IMR-90 (cell line): ENCODE results near the gene PBX3. TPM values are rescaled to one million over a fixed set of nuclear protein-coding genes. Genes with fewer than 3 reads are reported as not detected.

Source experiments
- ATAC-seq: fragments of 200-7000 bp; cut with Tn5 transposase; 2 replicates; pipeline ENCODE4 v1.9.1; 2020; ENCODE audit warnings: low read depth, mild to moderate bottlenecking, moderate library complexity
- BruUV-seq: library from RNA; stranded (reverse); fragments of 400-500 nt; replicated peaks from 2 replicates; lab custom pipeline; 2021; lab: Mats Ljungman, UMichigan
- CTCF ChIA-PET: fragments of 300-600 bp; formaldehyde crosslinking; extraction: SDS; loops from one replicate; lab custom pipeline; 2021; ENCODE audit warnings: antibody characterized with exemption; lab: Yijun Ruan, JAX
- POLR2A ChIA-PET: fragments of 300-600 bp; sonication (Branson Sonifier 250); formaldehyde crosslinking; loops from one replicate; lab custom pipeline; 2022; ENCODE audit warnings: antibody characterized with exemption; ENCODE audit not compliant: unreplicated experiment; lab: Charles Lee
- DNase-seq: peaks from one replicate; pipeline ENCODE4 v3.0.0; 2013
- H2AFZ ChIP-seq: replicated peaks from 2 replicates; pipeline ENCODE3; 2013; ENCODE audit warnings: low read length, mild to moderate bottlenecking; ENCODE audit not compliant: poor library complexity
- H2AK5ac ChIP-seq: 2 replicates; pipeline ENCODE4 v1.6.1; 2013; ENCODE audit warnings: low read depth, low read length, inconsistent platforms
- H2AK9ac ChIP-seq: replicated peaks from 2 replicates; pipeline ENCODE3; 2013; ENCODE audit warnings: mild to moderate bottlenecking, low read depth, low read length, moderate library complexity; ENCODE audit not compliant: poor library complexity
- H2BK120ac ChIP-seq: 2 replicates; pipeline ENCODE4 v1.6.1; 2013; ENCODE audit warnings: low read depth, low read length, inconsistent platforms
- H2BK15ac ChIP-seq: 3 replicates; pipeline ENCODE4 v1.6.1; 2013; ENCODE audit warnings: low read depth, low read length, inconsistent platforms
- H2BK20ac ChIP-seq: 2 replicates; pipeline ENCODE4 v1.6.1; 2013; ENCODE audit warnings: low read depth, mild to moderate bottlenecking, inconsistent platforms, low read length, moderate library complexity
- H2BK5ac ChIP-seq: 2 replicates; pipeline ENCODE4 v1.6.1; 2013; ENCODE audit warnings: mild to moderate bottlenecking, low read depth, low read length, inconsistent platforms; ENCODE audit not compliant: poor library complexity, severe bottlenecking
- H3K14ac ChIP-seq: replicated peaks from 2 replicates; pipeline ENCODE4 v1.6.1; 2013; ENCODE audit warnings: low read depth, low read length, inconsistent platforms
- H3K18ac ChIP-seq: 2 replicates; pipeline ENCODE4 v1.6.1; 2013; ENCODE audit warnings: low read depth, low read length, control low read depth
- H3K23ac ChIP-seq: 2 replicates; pipeline ENCODE4 v1.6.1; 2013; ENCODE audit warnings: low read depth, low read length, inconsistent platforms
- H3K27ac ChIP-seq: 2 replicates; pipeline ENCODE4 v1.5.1; 2013; ENCODE audit warnings: mild to moderate bottlenecking, control low read depth, low read length; ENCODE audit not compliant: insufficient read depth
- H3K27me3 ChIP-seq: 2 replicates; pipeline ENCODE4 v1.6.1; 2013; ENCODE audit warnings: low read length; ENCODE audit not compliant: control insufficient read depth, insufficient read depth
- H3K36me3 ChIP-seq: 2 replicates; pipeline ENCODE4 v1.6.1; 2013; ENCODE audit warnings: low read length, mixed read lengths; ENCODE audit not compliant: control insufficient read depth, insufficient read depth
- H3K4ac ChIP-seq: 2 replicates; pipeline ENCODE4 v1.6.1; 2013; ENCODE audit warnings: low read depth, low read length, inconsistent platforms
- H3K4me1 ChIP-seq: 2 replicates; pipeline ENCODE4 v1.6.1; 2013; ENCODE audit warnings: low read length, mixed read lengths; ENCODE audit not compliant: control insufficient read depth, insufficient read depth
- H3K4me2 ChIP-seq: 2 replicates; pipeline ENCODE4 v1.6.1; 2013; ENCODE audit warnings: low read depth, mild to moderate bottlenecking, control low read depth, low read length, moderate library complexity
- H3K4me3 ChIP-seq: 2 replicates; pipeline ENCODE4 v1.5.1; 2013; ENCODE audit warnings: low read depth, mild to moderate bottlenecking, control low read depth, low read length, moderate library complexity; ENCODE audit not compliant: insufficient read depth
- H3K56ac ChIP-seq: 2 replicates; pipeline ENCODE4 v1.6.1; 2013; ENCODE audit warnings: low read length, inconsistent platforms; ENCODE audit not compliant: insufficient read depth; ENCODE audit errors: extremely low read depth
- H3K79me1 ChIP-seq, 2 experiments: 2 replicates each; pipeline ENCODE4 v1.6.1; 2013; ENCODE audit warnings: low read length in 2 of 2, inconsistent platforms in 1 of 2, low read depth in 1 of 2
- H3K9ac ChIP-seq: 2 replicates; pipeline ENCODE4 v1.6.1; 2013; ENCODE audit warnings: low read depth, low read length, control low read depth
- H3K9me1 ChIP-seq: 2 replicates; pipeline ENCODE4 v1.6.1; 2013; ENCODE audit warnings: low read length, inconsistent platforms; ENCODE audit not compliant: insufficient read depth
- H3K9me3 ChIP-seq: 2 replicates; pipeline ENCODE4 v1.6.1; 2013; ENCODE audit warnings: low read length; ENCODE audit not compliant: control insufficient read depth, insufficient read depth
- H4K20me1 ChIP-seq: 2 replicates; pipeline ENCODE4 v1.6.1; 2013; ENCODE audit warnings: low read length, inconsistent platforms; ENCODE audit not compliant: insufficient read depth
- H4K5ac ChIP-seq: 2 replicates; pipeline ENCODE4 v1.6.1; 2013; ENCODE audit warnings: mild to moderate bottlenecking, low read depth, low read length, control low read depth
- H4K8ac ChIP-seq, 2 experiments: 2 replicates each; pipeline ENCODE4 v1.6.1; 2013; ENCODE audit warnings: low read depth in 2 of 2, low read length in 2 of 2, control low read depth in 1 of 2, inconsistent platforms in 1 of 2
- H4K91ac ChIP-seq: 2 replicates; pipeline ENCODE4 v1.6.1; 2013; ENCODE audit warnings: low read depth, low read length, inconsistent platforms; ENCODE audit not compliant: insufficient read depth
- BHLHE40 ChIP-seq: fragments of 150-350 bp; IDR thresholded peaks from 2 replicates; pipeline ENCODE4 v1.6.1; 2016; ENCODE audit warnings: mild to moderate bottlenecking, low read depth, low read length
- CEBPB ChIP-seq: IDR thresholded peaks from 2 replicates; pipeline ENCODE4 v1.6.1; 2012; ENCODE audit warnings: low read depth, low read length, improper control_type of control experiment
- CHD1 ChIP-seq: IDR thresholded peaks from 2 replicates; pipeline ENCODE4 v1.6.1; 2012; ENCODE audit warnings: low read depth, low read length, improper control_type of control experiment
- CTCF ChIP-seq: conservative IDR thresholded peaks from 2 replicates; pipeline ENCODE4 v1.5.1; 2012; ENCODE audit warnings: mild to moderate bottlenecking, low read depth, low read length, improper control_type of control experiment
- ELK1 ChIP-seq: fragments of 150-350 bp; IDR thresholded peaks from 2 replicates; pipeline ENCODE4 v1.6.1; 2016; ENCODE audit warnings: low read depth, mild to moderate bottlenecking, low read length, moderate library complexity, borderline replicate concordance
- FOS ChIP-seq: fragments of 150-350 bp; IDR thresholded peaks from 2 replicates; pipeline ENCODE4 v1.6.1; 2016; ENCODE audit warnings: low read depth, low read length
- MAFK ChIP-seq: IDR thresholded peaks from 2 replicates; pipeline ENCODE4 v1.6.1; 2012; ENCODE audit warnings: low read depth, low read length, improper control_type of control experiment
- MAZ ChIP-seq: IDR thresholded peaks from 2 replicates; pipeline ENCODE4 v1.6.1; 2012; ENCODE audit warnings: low read depth, mild to moderate bottlenecking, low read length, improper control_type of control experiment, moderate library complexity, borderline replicate concordance
- MXI1 ChIP-seq: IDR thresholded peaks from 2 replicates; pipeline ENCODE4 v1.6.1; 2012; ENCODE audit warnings: low read depth, mild to moderate bottlenecking, low read length, moderate library complexity, borderline replicate concordance
- NFE2L2 ChIP-seq: fragments of 150-350 bp; IDR thresholded peaks from 2 replicates; pipeline ENCODE4 v1.6.1; 2016; ENCODE audit warnings: low read depth, mild to moderate bottlenecking, low read length
- POLR2A ChIP-seq: IDR thresholded peaks from 2 replicates; pipeline ENCODE4 v1.6.1; 2012; ENCODE audit warnings: mild to moderate bottlenecking, low read depth, low read length
- RAD21 ChIP-seq: IDR thresholded peaks from 2 replicates; pipeline ENCODE4 v1.6.1; 2012; ENCODE audit warnings: low read length, improper control_type of control experiment
- RCOR1 ChIP-seq: IDR thresholded peaks from 2 replicates; pipeline ENCODE4 v1.6.1; 2012; ENCODE audit warnings: mild to moderate bottlenecking, low read length, improper control_type of control experiment; ENCODE audit not compliant: insufficient replicate concordance
- RFX5 ChIP-seq: IDR thresholded peaks from 2 replicates; pipeline ENCODE4 v1.8.0; 2012; ENCODE audit warnings: low read depth, mild to moderate bottlenecking, low read length, moderate library complexity
- SMC3 ChIP-seq: fragments of 150-350 bp; IDR thresholded peaks from 2 replicates; pipeline ENCODE4 v1.6.1; 2016; ENCODE audit warnings: low read depth, mild to moderate bottlenecking, antibody characterized with exemption, low read length, moderate library complexity
- USF2 ChIP-seq: fragments of 150-350 bp; IDR thresholded peaks from 2 replicates; pipeline ENCODE4 v1.6.1; 2017; ENCODE audit warnings: mild to moderate bottlenecking, antibody characterized with exemption, low read length, low read depth
- WGBS, 2 experiments: methylation state at CpG; one replicate each; pipeline versions ENCODE4 v1.1.5 to v1.1.7; 2013; ENCODE audit warnings: missing lambda C conversion rate in 2 of 2; ENCODE audit not compliant: insufficient read length in 1 of 2; ENCODE audit errors: extremely low coverage in 2 of 2; 5-methylcytosine and 5-hydroxymethylcytosine counted together
- dilution Hi-C: fragments of 300-500 bp; cut with HindIII; formaldehyde crosslinking; loops from one replicate; pipeline ENCODE4 v1.14.3; 2018; ENCODE audit warnings: low sequenced_read_pairs; ENCODE audit not compliant: unreplicated experiment
- in situ Hi-C: fragments of 300-500 bp; cut with MboI; formaldehyde crosslinking; loops from 3 replicates; pipeline ENCODE4 v1.14.3; 2019; ENCODE audit warnings: low sequenced_read_pairs, inconsistent platforms, mixed read lengths
- intact Hi-C: fragments of 100-400 bp; cut with micrococcal nuclease; formaldehyde crosslinking; loops from 2 replicates; pipeline ENCODE4 v1.10.0; 2022
- polyA plus RNA-seq, 3 experiments: library from polyadenylated mRNA; depleted of rRNA; stranded (reverse); fragments of >200 nt; gene quantifications; 2 replicates each; pipeline ENCODE4 v1.2.3, GENCODE V29; 2012; ENCODE audit warnings: low replicate concordance in 1 of 3
- total RNA-seq: library from RNA; depleted of rRNA; stranded (reverse); fragments of >200 nt; gene quantifications from 2 replicates; pipeline ENCODE4 v1.2.3, GENCODE V29; 2012

Gene PBX3
- total and polyA plus RNA-seq, 2 of the 4 experiments (the other 2 are of a cell fraction): 12.0 to 15.6 TPM

GRCh38 chr9:125961072-125961471 is 213.9 kb downstream of the PBX3 start:
- CTCF ChIA-PET: no interaction called here
- no peaks in the 10 kb centered on the region; the same call in 1 of the 2 replicates for H3K9me1 ChIP-seq
- WGBS, 2 experiments: 100% methylated on average over 1 of the region's 7 CpGs; no CpG with 5 or more reads in 1 of the 2 experiments

More at GRCh38 chr9:125961072-125961471, 213.9 kb downstream of the PBX3 start:
- Histone ChIP-seq H3K27ac (no peak overlapping the region), H2BK120ac (no peak overlapping the region), H2AFZ (no peak overlapping the region), H3K23ac (no peak overlapping the region), H4K5ac (no peak overlapping the region), H3K4me1 (no peaks in the 10 kb centered on the region), H2BK15ac (no peak overlapping the region), H2AK5ac (no peak overlapping the region), H4K8ac (no peak overlapping the region), H2AK9ac (no peak overlapping the region), H3K36me3 (peaks cover 7% of the 10 kb centered on the region), H4K91ac (no peak overlapping the region), H3K27me3 (no peaks in the 10 kb centered on the region), H3K9me3 (no peaks in the 10 kb centered on the region), H3K4me2 (no peak overlapping the region), H3K4ac (no peak overlapping the region), H3K9ac (no peak overlapping the region), H4K20me1 (no peaks in the 10 kb centered on the region), H3K14ac (no peak overlapping the region), H3K18ac (no peak overlapping the region), H3K56ac (no peak overlapping the region), H2BK5ac (no peak overlapping the region), H3K4me3 (no peak overlapping the region), H2BK20ac (no peak overlapping the region), H3K79me1 (no peaks in the 10 kb centered on the region)
- no TSS peak for BruUV-seq
- dilution Hi-C loops: no loop called here
- DNase-seq (no peak), ATAC-seq (no peak)
- intact Hi-C loops: no loop called here
- no peak for TF ChIP-seq ELK1
- no peak for TF ChIP-seq RCOR1
- TF ChIP-seq BHLHE40: no peak
- no peak for TF ChIP-seq FOS
- no peak for TF ChIP-seq MAZ
- TF ChIP-seq CEBPB: no peak
- TF ChIP-seq POLR2A: no peak
- TF ChIP-seq RFX5: no peak
- TF ChIP-seq USF2: no peak
- TF ChIP-seq MXI1: no peak
- no peak for TF ChIP-seq CHD1
- TF ChIP-seq SMC3: no peak
- no peak for TF ChIP-seq CTCF
- no peak for TF ChIP-seq NFE2L2
- TF ChIP-seq RAD21: no peak
- no peak for TF ChIP-seq MAFK
- POLR2A ChIA-PET: no interaction called here
- in situ Hi-C loops: no loop called here
